Stimulated activated CD8-positive, alpha-beta memory T cell treated with anti-CD3 and anti-CD28 coated beads, Interleukin-15, amount 100 ng/mL, for 1 hour (primary cell): Measurements from ENCODE around the gene PHF23.
A peak's percentile ranks its signal among the peaks of the same experiment; 100 is the strongest.

ENCODE experiments used
- DNase-seq: peaks from one replicate; pipeline ENCODE4 v3.0.0-alpha.2; 2020; ENCODE audit warnings: low read depth

Gene PHF23

DNA sequence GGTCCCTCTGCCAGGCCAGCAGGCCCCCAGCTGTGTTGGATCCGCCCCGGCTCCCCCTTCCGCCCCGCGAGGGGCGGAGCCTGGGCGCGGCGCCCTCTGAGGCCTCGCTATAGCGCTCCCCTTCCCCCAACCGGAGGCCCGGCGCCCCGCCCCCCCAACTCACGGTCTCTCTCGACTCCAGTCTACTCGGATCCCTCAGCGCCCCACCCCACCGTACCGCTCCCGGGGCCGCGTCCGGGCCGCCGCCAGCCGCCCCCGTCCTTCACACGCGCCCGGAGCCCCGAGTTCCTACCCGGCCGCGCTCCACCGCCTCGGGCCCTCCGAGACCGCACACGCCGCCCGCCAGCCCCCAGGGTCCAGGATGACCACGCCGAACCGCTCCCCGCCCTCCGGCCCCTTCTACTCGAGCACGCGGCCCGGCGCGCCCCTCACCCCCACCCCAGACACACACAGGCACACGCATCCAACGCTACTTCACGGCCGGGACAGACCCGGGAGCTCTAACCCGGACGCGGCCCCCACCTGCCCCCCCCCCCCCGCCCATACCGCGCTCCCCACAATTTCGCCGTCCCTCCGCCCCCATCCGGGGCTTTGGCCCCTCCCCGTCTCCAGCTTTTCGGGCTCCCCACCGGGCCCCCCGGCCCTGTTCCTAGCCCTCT is 1.4 kb downstream of the PHF23 start:
- DNase-seq: peak; percentile 70

GRCh38 chr17:7237266-7237760 is 1.9 kb downstream of the PHF23 start:
- no peak for DNase-seq

GRCh38 chr17:7236808-7237207 is 2.4 kb downstream of the PHF23 start:
- no peak for DNase-seq

GRCh38 chr17:7235693-7236665 is 3.3 kb downstream of the PHF23 start:
- DNase-seq: no peak

DNA sequence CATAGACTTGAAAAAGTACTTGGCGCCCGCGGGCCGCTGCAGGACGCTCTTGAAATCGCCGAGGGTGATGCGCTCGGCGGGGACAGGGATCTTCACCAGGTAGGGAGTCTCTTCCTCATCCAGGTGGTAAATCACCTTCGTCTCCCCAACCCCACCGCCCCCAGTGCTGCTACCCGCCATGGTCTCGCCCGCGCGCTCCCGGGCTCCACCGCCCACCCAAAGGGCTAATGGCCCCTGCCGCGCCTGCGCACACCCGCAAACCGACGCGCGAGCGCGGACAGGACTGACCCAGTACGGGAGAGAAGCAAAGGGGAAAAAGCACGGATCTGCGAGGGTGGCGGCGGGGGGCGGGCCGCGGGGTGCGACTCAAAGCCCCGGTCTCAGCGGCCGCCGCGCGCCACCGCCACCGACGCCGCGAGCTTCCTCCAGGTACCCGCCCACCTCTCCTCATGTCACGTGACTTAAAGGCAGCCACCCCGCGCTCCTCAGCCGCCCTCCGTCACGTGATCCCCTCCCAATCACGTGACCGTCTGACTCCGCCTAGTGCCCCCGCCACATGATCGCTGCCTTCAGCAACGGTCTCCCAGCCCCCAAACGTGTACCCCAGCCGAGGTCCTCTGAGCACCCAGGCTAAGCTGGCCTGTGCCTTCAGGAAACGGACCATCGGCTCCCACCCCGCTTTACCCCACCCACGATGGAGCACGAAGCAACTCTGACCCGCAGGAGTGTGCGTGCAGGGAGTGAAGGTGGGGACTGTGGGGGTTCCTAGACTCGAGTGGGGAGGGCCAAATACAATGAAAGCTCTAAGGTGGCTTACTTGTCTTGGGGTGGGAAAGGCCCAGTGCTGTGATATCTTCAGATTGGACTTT is 4.9 kb downstream of the PHF23 start, which contains the start of gene DVL2:
TSS of gene DVL2 (minus strand) at position 435 of the 869 bp plus-strand sequence. CDS start at position 180, 255 bp downstream.
- peak; percentile 91 for DNase-seq

DNA sequence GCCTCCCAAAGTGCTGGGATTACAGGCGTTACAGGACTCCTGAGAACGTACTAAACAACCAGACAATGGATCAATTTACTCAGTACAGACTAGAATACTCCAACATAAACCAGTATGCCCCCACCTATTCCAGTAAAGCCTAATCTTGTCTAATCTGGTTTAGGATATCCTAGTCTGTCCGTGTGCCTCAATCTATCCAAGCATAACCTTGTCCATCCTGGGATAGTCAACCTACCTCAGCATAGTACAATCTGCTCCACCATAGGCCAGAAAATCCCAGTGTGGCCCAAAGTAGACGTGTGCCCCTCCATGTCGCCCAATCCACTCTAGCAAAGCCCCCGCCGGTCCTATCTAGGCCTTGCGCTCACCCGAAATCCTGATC is 5.6 kb downstream of the PHF23 start:
- DNase-seq: no peak

GRCh38 chr17:7232114-7232513 is 7.1 kb downstream of the PHF23 start:
- no peak for DNase-seq

- no peak for DNase-seq
These were observed 9.8 kb downstream of the PHF23 start for GRCh38 chr17:7229504-7229903.

DNA sequence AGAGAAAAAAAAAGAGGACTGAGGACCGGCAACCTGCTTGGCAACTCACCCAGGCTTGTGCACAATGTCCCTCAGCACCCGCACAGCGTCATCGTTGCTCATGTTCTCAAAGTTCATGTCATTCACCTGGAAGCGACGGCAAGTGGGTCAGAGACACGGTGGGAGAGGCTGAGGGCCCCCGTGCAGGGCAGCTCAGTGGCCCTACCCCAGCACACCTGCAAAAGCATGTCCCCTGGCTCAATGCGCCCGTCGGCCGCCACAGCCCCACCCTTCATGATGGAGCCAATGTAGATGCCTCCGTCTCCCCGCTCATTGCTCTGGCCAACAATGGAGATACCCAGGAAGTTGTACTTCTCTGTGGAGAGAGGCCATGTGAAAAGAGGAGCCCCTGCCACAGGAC is 10.3 kb downstream of the PHF23 start:
- DNase-seq: no peak

DNA sequence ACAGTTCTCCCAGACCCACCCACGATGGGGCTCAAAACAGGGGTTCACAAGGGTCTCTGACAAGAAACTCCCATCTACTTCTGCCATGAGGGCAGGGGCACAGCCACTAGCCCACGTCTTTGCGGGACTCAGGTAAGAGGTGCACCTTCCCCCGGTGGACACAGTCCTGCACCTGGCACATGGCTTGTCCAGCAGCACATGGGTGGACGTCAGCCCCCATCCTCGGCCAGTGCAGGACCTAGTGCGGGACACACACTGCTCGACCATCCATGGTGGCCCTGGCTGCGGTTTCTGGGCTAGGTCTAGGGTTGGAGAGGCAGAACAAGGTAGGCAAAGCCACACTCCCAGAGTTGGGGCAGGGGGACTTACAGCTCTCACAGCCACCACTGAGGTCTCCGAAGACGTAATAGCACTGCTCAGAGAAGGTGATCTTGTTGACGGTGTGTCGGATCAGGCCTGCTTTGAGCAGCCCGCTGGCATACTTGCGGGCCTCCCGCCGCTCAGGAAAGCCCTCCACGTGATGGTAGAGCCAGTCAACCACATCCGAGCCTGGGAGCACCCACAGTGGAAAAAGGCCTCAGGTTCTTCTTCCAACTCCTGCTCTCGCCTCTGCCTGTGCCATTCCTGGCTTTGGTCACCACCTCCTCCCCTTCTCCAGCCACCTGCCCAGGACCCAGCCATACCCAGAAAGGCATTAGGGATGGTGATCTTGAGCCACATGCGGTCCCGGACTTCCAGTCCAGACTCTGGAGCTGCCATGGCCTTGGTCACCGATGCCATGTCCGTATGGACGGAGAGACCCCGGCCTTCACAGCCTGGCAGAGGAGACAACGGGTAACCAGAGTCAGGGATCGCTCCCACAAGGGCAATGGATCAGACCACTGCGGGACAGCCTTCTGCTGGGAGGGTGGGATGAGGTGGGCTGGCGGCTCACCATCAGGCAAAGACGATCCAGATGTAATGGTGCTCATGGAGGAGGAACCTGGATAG is 12.2 kb downstream of the PHF23 start:
- no peak for DNase-seq

GRCh38 chr17:7225711-7226331 is 13.4 kb downstream of the PHF23 start:
- no peak for DNase-seq

- no peak for DNase-seq
These were observed 14.6 kb downstream of the PHF23 start for GRCh38 chr17:7224661-7225111.

- DNase-seq: no peak
These were observed 15.1 kb downstream of the PHF23 start for GRCh38 chr17:7224110-7224509.

DNA sequence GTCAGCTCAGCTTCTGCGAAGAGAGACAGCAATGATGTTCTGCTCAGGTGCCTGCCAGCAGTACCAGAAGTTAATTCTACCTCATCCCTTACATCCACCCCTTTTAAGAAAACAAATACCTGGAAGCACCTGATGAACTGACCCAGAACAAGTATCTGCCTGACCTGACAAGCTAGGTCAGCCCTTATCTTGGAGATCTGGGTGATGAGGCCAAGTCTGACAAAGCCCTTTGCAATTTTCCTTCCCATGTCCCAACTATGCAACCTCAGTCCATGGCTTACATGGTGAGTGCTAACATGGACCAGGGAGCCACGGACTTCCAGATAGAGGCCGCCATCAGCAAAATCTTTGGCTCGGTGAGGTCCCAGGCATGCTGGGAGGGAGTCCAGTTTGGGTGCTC is 15.9 kb downstream of the PHF23 start:
- DNase-seq: no peak

GRCh38 chr17:7222972-7223292 is 16.3 kb downstream of the PHF23 start:
- no peak for DNase-seq

- no peak for DNase-seq
These were observed 16.9 kb downstream of the PHF23 start for GRCh38 chr17:7222093-7222971.

DNA sequence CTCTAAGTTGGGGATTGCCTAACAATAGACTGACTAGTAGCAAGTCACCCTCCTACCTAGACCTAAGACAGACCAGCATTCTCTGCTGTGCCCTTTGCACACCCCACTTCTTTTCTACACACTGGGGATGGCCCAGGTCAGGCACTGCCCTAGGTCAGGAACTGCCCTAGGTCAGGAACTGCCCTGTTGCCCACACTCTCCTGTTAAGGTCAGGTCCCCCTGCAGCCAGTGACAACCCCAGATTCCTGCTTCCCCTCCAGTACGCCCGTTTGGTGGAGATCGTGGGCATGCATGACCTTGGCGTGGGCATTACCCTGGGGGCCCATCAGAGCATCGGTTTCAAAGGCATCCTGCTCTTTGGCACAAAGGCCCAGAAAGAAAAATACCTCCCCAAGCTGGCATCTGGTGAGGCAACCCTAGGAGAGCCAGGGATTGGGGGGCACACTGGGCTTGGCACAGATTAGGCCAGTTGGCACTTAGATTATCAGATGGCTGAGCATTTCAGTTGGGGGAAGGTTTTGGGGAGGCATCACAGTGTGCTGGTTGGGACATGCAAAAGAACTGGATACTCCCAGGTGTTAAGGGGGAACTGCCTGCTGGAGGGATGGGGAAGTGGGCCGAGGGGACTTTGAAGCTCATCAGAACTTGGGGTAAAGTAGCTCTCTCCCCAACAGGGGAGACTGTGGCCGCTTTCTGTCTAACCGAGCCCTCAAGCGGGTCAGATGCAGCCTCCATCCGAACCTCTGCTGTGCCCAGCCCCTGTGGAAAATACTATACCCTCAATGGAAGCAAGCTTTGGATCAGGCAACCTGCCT is 17.8 kb downstream of the PHF23 start:
- DNase-seq: no peak

DNA sequence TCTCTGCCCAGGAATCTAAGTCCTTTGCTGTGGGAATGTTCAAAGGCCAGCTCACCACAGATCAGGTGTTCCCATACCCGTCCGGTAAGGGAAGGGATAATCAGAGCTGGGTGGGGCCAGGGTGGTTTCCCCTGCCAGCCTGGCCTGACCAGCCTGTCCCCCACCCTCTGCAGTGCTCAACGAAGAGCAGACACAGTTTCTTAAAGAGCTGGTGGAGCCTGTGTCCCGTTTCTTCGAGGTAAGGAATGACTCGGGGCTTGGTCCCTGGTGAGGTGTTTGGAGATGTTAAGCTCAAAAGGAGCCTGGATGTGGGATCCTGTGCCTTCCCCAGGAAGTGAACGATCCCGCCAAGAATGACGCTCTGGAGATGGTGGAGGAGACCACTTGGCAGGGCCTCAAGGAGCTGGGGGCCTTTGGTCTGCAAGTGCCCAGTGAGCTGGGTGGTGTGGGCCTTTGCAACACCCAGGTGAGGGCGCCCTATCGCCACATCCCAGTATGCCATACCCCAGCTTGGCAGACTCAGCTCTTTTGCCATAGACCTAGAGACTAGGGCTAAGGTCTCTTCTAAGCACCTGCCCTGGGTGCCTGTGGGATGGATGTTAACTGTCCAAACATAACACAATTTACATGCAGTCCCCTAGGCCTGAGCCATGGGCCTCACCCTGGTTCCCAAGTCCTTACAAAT is 18.5 kb downstream of the PHF23 start:
- no peak for DNase-seq
